CD4-positive, alpha-beta T cell treated with Interleukin-1 beta for 1 hour (primary cell): ENCODE measurements around the gene PCNP.
A peak's percentile ranks its signal among the peaks of the same experiment; 100 is the strongest.
"Not testable (repeated sequence)": the region's sequence is repeated elsewhere in the genome, so short reads cannot be mapped to it uniquely, and the experiment has no call there.

ENCODE experiments used
- DNase-seq, 2 donors: peaks; one replicate each; pipeline ENCODE4 v3.0.0-alpha.2; 2020 to 2022

Gene PCNP, protein sequence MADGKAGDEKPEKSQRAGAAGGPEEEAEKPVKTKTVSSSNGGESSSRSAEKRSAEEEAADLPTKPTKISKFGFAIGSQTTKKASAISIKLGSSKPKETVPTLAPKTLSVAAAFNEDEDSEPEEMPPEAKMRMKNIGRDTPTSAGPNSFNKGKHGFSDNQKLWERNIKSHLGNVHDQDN

DNA sequence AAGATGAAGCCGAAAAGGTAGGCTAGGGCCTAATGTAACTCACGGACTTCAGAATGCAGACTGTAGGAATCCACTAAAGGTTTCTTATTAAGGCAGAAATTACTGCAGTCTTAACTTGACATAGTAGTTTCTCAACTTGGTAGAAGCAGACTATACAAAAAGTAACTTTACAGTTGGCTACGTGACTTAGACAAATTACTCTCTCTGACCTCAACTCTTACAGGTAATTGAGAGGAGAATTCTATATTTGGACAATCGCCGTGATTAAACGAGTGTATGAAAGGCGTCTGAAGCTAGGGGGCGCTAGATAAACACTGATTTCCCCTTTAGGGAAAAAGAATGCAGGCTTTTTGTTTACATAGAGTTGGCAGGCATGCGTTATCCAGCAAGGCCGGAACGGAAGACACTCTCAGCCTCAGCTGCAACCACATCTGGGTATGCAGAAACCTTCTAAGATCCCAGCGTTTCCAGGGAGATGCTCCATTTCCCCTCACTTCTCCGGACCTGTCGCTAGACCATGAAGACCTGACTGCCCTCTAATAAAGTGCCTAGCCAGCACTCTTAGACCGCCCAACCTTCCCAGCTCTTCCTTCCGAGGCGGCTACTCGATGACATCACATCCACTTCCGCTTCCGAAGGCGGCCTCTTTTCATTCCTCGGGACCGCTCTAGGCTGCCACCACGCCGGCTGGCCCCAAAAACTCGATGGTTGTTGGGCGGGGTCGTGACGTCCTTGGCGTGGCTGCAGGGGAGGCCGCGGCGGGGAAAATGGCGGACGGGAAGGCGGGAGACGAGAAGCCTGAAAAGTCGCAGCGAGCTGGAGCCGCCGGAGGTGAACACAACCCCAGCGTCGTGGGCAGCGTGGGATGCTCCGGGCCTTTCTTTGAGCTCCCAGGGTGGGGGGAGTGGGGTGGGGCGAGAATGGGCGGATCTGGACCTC lies at the start of gene PCNP:
Gene PCNP (plus strand): TSS at position 732 of the 939 bp plus-strand sequence. CDS start 36 bp downstream, at position 768.
- DNase-seq, result peak; percentile 98 to 99

DNA sequence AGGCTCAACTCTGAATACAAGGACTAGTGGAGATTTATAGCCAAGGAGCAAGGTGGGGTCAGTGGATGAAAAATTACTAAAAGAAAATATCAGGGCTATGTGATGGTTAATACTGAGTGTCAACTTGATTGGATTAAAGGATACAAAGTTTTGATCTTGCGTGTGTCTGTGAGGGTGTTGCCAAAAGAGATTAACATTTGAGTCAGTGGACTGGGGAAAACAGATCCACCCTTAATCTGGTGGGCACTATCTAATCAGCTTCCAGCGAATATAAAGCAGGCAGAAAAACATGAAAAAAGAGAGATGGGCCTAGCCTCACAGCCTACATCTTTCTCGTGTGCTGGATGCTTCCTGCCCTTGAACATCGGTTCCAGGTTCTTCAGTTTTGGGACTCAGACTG lies 46.5 kb upstream of the PCNP start:
- DNase-seq, result no peak

- no peak for DNase-seq
These were observed 46.1 kb upstream of the PCNP start for GRCh38 chr3:101527906-101528305.

GRCh38 chr3:101529816-101530685 lies 43.9 kb upstream of the PCNP start:
- no peak for DNase-seq

GRCh38 chr3:101530686-101531047 lies 43.3 kb upstream of the PCNP start:
- no peak for DNase-seq

DNA sequence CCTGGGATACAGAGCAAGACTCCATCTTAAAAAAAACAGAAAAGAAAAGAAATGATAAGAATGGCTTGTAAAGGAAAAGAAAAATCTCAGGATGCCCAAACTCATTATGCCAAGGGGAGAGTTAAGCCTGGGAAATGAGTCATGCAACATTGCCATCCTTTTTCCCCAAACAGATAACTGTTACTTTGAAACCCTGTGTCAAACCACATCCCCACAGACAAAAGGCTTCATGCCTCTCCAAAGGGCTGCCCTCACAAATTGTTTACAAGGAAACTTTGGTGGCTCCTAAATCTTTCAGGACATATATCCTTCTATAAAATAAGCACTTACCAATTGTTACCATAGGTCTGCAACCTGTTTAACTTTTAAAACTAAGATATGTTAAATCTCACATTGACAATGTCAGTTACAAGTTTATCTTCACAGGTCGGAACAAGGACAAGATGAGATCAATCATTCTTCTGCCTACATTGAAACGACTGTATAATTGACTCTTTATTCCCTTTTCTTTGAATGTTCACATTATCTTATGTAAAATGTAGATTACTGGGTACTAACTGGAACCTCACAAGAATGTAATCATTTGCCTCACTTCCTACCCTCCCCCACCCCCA lies 42.4 kb upstream of the PCNP start:
- DNase-seq, result no peak

GRCh38 chr3:101532783-101533602 lies 41.0 kb upstream of the PCNP start:
- DNase-seq, result no peak

DNA sequence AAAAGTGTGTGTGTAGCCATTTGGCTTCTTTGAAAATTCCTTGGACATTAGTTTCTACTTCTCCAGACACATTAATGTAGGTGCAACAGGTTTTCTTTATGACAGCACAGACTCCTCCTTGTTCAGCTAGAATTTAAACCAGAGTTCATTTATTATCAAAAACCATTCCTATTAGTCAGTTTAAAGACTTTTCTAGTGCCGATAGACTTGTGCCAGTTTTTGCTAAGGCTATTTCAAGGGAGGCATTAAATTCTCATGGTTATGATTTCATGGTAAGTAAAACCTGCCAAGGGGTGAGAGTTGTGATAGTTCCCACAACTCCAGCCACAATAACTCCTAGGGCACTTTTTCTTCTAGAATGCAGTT lies 40.4 kb upstream of the PCNP start:
- no peak for DNase-seq

DNA sequence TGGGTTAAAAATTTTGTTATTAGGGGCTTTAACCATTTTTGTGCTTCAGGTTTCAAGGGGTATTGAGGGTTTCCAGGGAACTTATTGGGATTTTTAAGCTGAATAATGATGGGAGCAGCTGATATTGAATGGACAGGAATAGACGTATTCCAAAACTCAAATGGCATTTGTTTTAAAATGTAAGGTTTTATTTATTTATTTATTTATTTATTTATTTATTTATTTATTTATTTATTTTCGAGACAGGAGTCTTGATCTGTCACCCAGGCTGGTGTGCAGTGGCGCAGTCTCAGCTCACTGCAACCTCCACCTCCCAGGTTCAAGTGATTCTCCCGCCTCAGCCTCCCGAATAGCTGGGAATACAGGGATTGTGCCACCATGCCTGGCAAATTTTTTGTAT lies 38.8 kb upstream of the PCNP start:
- no peak for DNase-seq

- DNase-seq, result no peak
These were observed 37.7 kb upstream of the PCNP start for GRCh38 chr3:101536266-101536665.

DNA sequence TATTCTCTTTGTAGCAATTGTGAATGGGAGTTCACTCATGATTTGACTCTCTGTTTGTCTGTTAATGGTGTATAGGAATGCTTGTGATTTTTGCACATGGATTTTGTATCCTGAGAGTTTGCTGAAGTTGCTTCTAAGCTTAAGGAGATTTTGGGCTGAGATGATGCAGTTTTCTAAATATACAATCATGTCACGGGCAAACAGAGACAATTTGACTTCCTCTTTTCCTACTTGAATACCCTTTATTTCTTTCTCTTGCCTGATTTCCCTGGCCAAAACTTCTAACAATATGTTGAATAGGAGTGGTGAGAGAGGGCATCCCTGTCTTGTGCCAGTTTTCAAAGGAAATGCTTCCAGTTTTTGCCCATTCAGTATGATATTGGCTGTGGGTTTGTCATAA lies 37.0 kb upstream of the PCNP start:
- DNase-seq, result not testable (repeated sequence)

DNA sequence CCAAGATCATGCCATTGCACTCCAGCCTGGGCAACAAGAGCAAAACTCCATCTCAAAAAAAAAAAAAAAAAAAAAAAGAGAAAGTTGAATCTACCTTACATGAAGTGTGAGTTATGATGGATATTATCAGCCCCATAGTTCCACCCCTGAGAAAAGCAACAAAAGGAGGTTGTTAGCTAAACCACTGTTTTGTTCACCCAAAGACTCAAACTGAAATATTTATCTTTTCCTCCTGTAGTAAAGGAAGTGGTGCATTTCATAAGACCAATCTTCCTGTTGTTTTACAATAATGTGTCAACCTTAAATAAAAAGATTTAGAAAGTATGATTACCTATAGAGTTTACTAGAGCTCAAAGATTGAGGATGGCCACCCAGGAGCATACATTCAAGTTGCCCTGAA lies 31.0 kb upstream of the PCNP start:
- no peak for DNase-seq

GRCh38 chr3:101544161-101544850 lies 29.7 kb upstream of the PCNP start:
- no peak for DNase-seq

DNA sequence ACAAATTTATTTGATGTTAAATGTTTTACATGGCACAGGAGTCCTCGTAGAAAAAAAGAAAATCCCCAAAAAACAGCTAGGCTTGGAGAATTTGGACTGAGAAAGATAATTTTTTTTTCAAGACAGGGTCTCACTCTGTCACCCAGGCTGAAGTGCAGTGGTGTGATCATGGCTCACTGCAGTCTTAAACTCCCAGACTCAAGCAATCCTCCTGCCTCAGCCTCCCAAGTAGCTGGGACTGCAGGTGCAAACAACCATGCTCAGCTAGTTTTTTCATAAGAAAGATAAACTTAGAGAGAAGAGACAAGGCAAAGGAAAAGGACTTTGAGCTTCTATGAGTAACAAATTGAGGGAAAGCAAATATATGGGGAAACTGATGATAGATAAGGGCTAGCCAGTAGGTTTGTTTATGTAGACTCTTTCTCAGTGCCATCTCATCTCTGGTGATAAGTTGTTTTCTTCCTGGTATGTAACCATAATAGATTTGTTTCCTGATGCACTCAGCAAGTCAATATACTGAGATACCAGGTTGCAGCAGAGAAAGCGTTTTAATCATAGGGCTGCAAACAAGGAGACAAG lies 25.4 kb upstream of the PCNP start:
- DNase-seq, result no peak

DNA sequence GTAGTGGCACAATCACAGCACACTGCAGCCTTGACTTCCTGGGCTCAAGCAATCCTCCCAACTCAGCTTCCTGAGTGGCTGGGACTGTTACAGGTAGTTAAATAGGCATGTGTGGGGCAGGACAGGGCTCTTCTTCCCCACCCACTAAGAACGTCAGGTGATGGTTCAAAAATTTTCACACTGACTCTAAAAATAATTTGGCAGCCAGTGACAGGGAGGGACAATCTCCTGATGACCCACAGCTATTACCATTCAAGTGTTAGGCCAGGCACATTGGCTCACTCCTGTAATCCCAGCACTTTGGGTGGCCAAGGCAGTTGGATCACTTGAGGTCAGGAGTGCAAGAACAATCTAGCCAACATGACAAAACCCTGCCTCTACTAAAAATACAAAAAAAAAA lies 24.5 kb upstream of the PCNP start:
- DNase-seq, result no peak

DNA sequence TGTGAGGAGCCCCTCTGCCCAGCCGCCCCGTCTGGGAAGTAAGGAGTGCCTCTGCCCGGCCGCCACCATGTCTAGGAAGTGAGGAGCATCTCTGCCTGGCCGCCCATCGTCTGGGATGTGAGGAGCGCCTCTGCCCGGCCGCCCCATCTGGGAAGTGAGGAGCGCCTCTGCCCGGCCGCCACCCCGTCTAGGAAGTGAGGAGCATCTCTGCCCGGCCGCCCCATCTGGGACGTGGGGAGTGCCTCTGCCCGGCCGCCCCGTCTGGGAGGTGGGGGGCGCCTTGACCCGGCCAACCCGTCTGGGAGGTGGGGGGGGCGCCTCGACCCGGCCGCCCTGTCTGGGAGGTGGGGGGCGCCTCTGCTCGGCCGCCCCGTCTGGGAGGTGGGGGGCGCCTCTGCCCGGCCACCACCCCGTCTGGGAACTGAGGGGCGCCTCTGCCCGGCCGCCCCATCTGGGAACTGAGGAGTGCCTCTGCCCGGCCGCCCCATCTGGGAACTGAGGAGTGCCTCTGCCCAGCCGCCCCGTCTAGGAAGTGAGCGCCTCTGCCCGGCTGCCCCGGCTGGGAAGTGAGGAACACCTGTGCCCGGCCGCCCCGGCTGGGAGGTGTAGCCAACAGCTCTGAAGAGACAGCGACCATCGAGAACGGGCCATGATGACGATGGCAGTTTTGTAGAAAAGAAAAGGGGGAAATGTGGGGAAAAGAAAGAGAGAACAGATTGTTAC lies 22.5 kb upstream of the PCNP start:
- not testable (repeated sequence) for DNase-seq

DNA sequence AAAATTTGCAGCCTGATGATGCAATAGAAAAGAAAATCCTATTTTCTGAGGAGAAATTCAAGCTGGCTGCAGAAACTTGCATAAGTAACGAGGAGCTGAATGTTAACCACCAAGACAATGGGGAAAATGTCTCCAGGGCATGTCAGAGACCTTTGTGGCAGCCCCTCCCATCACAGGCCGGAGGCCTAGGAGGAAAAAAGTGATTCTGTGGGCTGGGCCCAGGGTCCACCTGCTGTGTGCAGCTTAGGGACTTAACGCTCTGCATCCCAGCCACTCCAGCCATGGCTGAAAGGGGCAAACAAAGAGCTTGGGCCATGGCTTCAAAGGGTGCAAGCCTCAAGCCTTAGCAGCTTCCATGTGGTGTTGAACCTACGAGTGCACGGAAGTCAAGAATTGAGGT lies 20.6 kb upstream of the PCNP start:
- not testable (repeated sequence) for DNase-seq

- DNase-seq, result no peak
These were observed 17.9 kb upstream of the PCNP start for GRCh38 chr3:101556064-101556463.

- DNase-seq, result peak; percentile 93 to 94
These were observed 12.2 kb upstream of the PCNP start, which contains the start of gene TRMT10C for GRCh38 chr3:101561630-101562328. Gene TRMT10C, plus strand, starts transcription at chr3:101561868. Its CDS starts 2,914 bp downstream, at chr3:101564782.
